GM12878 (cell line): ENCODE results near the gene ZNF385A. TPM values are rescaled to one million over a fixed set of nuclear protein-coding genes. Genes with fewer than 3 reads are reported as not detected.

Experiments used
- ATAC-seq: fragments of 200-7000 bp; cut with Tn5 transposase; 3 replicates; pipeline ENCODE4 v1.9.1; 2020; ENCODE audit warnings: mild to moderate bottlenecking, moderate library complexity
- BruUV-seq: library from RNA; stranded (reverse); fragments of 400-500 nt; replicated peaks from 2 replicates; lab custom pipeline; 2021; lab: Mats Ljungman, UMichigan
- CTCF ChIA-PET: fragments of 300-600 bp; sonication (Branson Sonifier 250); formaldehyde crosslinking; extraction: SDS; loops from one replicate; lab custom pipeline; 2021; ENCODE audit warnings: inconsistent platforms; lab: Yijun Ruan, JAX
- POLR2A ChIA-PET: fragments of 350-600 bp; formaldehyde crosslinking; extraction: SDS; loops from one replicate; lab custom pipeline; 2021; ENCODE audit warnings: inconsistent platforms; lab: Charles Lee
- RAD21 ChIA-PET: fragments of 300-600 bp; sonication (Branson Sonifier 250); formaldehyde crosslinking; loops from one replicate; lab custom pipeline; 2023; ENCODE audit warnings: antibody characterized with exemption; ENCODE audit not compliant: unreplicated experiment; lab: Charles Lee
- SMC1A ChIA-PET: fragments of 300-600 bp; sonication (Branson Sonifier 250); formaldehyde crosslinking; loops from one replicate; lab custom pipeline; 2023; ENCODE audit not compliant: unreplicated experiment, uncharacterized antibody; lab: Charles Lee
- DNase-seq: peaks from one replicate; pipeline ENCODE4 v3.0.0-alpha.2; 2011; ENCODE audit warnings: low read depth, low spot score
- FAIRE-seq: peaks from 3 replicates; lab custom pipeline; 2011; peaks lifted over from hg19 to GRCh38; lab: Jason Lieb, UNC
- H2AFZ ChIP-seq: 2 replicates; pipeline ENCODE4 v1.6.0; 2011; ENCODE audit warnings: low read depth, low read length, control low read depth; ENCODE audit not compliant: control insufficient read depth
- H3K27ac ChIP-seq: 2 replicates; pipeline ENCODE4 v1.5.1; 2011; ENCODE audit warnings: control low read depth; ENCODE audit not compliant: control insufficient read depth, insufficient read depth
- H3K27me3 ChIP-seq, 2 experiments: replicated peaks in 1 of 2; 2 replicates each; pipeline versions ENCODE4 v1.6.0 to v1.6.1; 2011; ENCODE audit warnings: low read length in 1 of 2; ENCODE audit not compliant: control insufficient read depth in 2 of 2, insufficient read depth in 2 of 2
- H3K36me3 ChIP-seq, 2 experiments: 2 replicates each; pipeline ENCODE4 v1.5.1; 2011; ENCODE audit warnings: low read length in 1 of 2; ENCODE audit not compliant: control insufficient read depth in 2 of 2, insufficient read depth in 2 of 2
- H3K4me1 ChIP-seq: 2 replicates; pipeline ENCODE4 v1.6.1; 2011; ENCODE audit warnings: mild to moderate bottlenecking, low read length, moderate library complexity, mixed read lengths; ENCODE audit not compliant: control insufficient read depth, insufficient read depth
- H3K4me2 ChIP-seq: 2 replicates; pipeline ENCODE4 v1.6.0; 2011; ENCODE audit warnings: control low read depth; ENCODE audit not compliant: control insufficient read depth, insufficient read depth
- H3K4me3 ChIP-seq: fragments of 200-600 bp; sonication (generic); 2 replicates; pipeline ENCODE4 v1.5.1; 2016
- H3K79me2 ChIP-seq: 2 replicates; pipeline ENCODE4 v1.6.0; 2011; ENCODE audit warnings: low read length; ENCODE audit not compliant: control insufficient read depth, insufficient read depth
- H3K9ac ChIP-seq: 2 replicates; pipeline ENCODE4 v1.8.0; 2011; ENCODE audit warnings: low read length, control low read depth, mixed read lengths; ENCODE audit not compliant: control insufficient read depth, insufficient read depth
- H3K9me3 ChIP-seq: replicated peaks from 3 replicates; pipeline ENCODE4 v1.5.1; 2011; ENCODE audit warnings: mild to moderate bottlenecking, low read length; ENCODE audit not compliant: control insufficient read depth, insufficient read depth
- H4K20me1 ChIP-seq: 2 replicates; pipeline ENCODE4 v1.6.0; 2011; ENCODE audit not compliant: control insufficient read depth, insufficient read depth
- ASH2L ChIP-seq: fragments of 300-600, 200-600 bp; sonication (generic); IDR thresholded peaks from 2 replicates; pipeline ENCODE4 v1.6.1; 2017; ENCODE audit warnings: low read depth, mild to moderate bottlenecking, borderline replicate concordance
- FOXK2 ChIP-seq: fragments of 450-650 bp; IDR thresholded peaks from 2 replicates; pipeline ENCODE4 v1.6.1; 2017; ENCODE audit warnings: mild to moderate bottlenecking, moderate library complexity
- KAT2A ChIP-seq: conservative IDR thresholded peaks from 2 replicates; pipeline ENCODE4 v1.6.1; 2011; ENCODE audit warnings: low read depth, low read length; ENCODE audit not compliant: control insufficient read depth
- MEF2B ChIP-seq: fragments of 450-650 bp; IDR thresholded peaks from 2 replicates; pipeline ENCODE4 v1.6.1; 2018; ENCODE audit warnings: mild to moderate bottlenecking, moderate library complexity; ENCODE audit not compliant: partially characterized antibody, poor library complexity, severe bottlenecking
- PML ChIP-seq: IDR thresholded peaks from 2 replicates; pipeline ENCODE4 v1.6.1; 2012; ENCODE audit warnings: low read length, inconsistent platforms
- YBX1 ChIP-seq: fragments of 450-650 bp; IDR thresholded peaks from 2 replicates; pipeline ENCODE4 v1.6.1; 2016; ENCODE audit warnings: antibody characterized with exemption
- ZBTB33 ChIP-seq: fragments of 450-650 bp; IDR thresholded peaks from 2 replicates; pipeline ENCODE4 v1.6.1; 2017; ENCODE audit warnings: mild to moderate bottlenecking
- WGBS: methylation state at CpG from one replicate; pipeline ENCODE4 v1.1.6; 2016; ENCODE audit warnings: low lambda C conversion rate; ENCODE audit not compliant: insufficient replicate concordance, insufficient coverage; ENCODE audit errors: missing lambda C conversion rate; 5-methylcytosine and 5-hydroxymethylcytosine counted together
- in situ Hi-C: fragments of 300-500 bp; cut with MboI; formaldehyde crosslinking; loops from 9 replicates; pipeline ENCODE4 v1.14.3; 2018; ENCODE audit warnings: mixed read lengths
- intact Hi-C: fragments of 100-400 bp; cut with micrococcal nuclease; formaldehyde crosslinking; loops from one replicate; pipeline ENCODE4 v1.14.2; 2022; ENCODE audit not compliant: unreplicated experiment
- polyA plus RNA-seq, 11 experiments: library from polyadenylated mRNA; depleted of rRNA in 4 of 11; unstranded in 6 of 11; stranded (reverse) in 5 of 11; fragments of >200 nt; fragmentation: Nextera tagmentation in 4 of 11; fragmentation: Illumina TruSeq in 1 of 11; extraction: Ambion mirVana in 4 of 11; extraction: Trizol in 1 of 11; gene quantifications; 1 replicate in 1 of 11; 2 replicates in 10 of 11; pipeline versions ENCODE4 v1.2.1 to v1.2.3, GENCODE V29; 2011 to 2016; ENCODE audit warnings: inconsistent platforms in 2 of 11, missing spikeins in 2 of 11, low read depth in 1 of 11
- total RNA-seq, 4 experiments: library from RNA; depleted of rRNA in 3 of 4; stranded (reverse); fragments of >200 nt in 3 of 4; fragmentation: Illumina TruSeq in 1 of 4; extraction: Trizol in 1 of 4; gene quantifications; 2 replicates each; pipeline versions ENCODE4 v1.2.1 to v1.2.3, GENCODE V29; 2013 to 2021

The ZNF385A gene
- total and polyA plus RNA-seq, 10 of the 15 experiments (the other 5 are each of a cell fraction or from before 2014, with no cell fraction given) = 0.26 to 26.1 (median 4.9) TPM

GRCh38 chr12:54423816-54424150, 39.2 kb upstream of the ZNF385A start:
- whole genome bisulfite sequencing = 1% methylated on average over 5 of the region's 5 CpGs
- in situ Hi-C loops = no loop called here
- no peaks in the 10 kb centered on the region for H3K36me3 ChIP-seq
- H3K4me1 ChIP-seq = no peaks in the 10 kb centered on the region
- no peaks in the 10 kb centered on the region for H3K79me2 ChIP-seq
- ChIA-PET SMC1A (interaction anchor here (0.7 to 1.8 kb wide), 3 partner anchors 8 to 24 kb away, joined by 3 to 8 read pairs (median 5); no protein-coding TSS in a partner anchor), CTCF (interaction anchor here (1.1 to 33.3 kb wide), 4 partner anchors 8 to 26 kb away, joined by 3 to 1071 read pairs (median 40); no protein-coding TSS in a partner anchor), RAD21 (interaction anchor here (1.8 kb wide), 1 partner anchor 15 kb away, joined by 9 read pairs; no protein-coding TSS in a partner anchor), POLR2A (interaction anchor here (0.6 to 1.5 kb wide), 2 partner anchors 10 to 22 kb away, joined by 3 to 4 read pairs; no protein-coding TSS in a partner anchor)
- no peak overlapping the region for H3K4me3 ChIP-seq
- ATAC-seq (no peak), FAIRE-seq (no peak), DNase-seq (no peak)
- no peaks in the 10 kb centered on the region for H4K20me1 ChIP-seq
- H3K9me3 ChIP-seq = no peaks in the 10 kb centered on the region
- no peak overlapping the region for H3K9ac ChIP-seq
- BruUV-seq = no TSS peak
- TF ChIP-seq ZBTB33 = no peak
- no peak for TF ChIP-seq PML
- TF ChIP-seq KAT2A = no peak
- no peak for TF ChIP-seq YBX1
- no peak for TF ChIP-seq FOXK2
- TF ChIP-seq ASH2L = no peak
- TF ChIP-seq MEF2B = no peak
- peaks cover 7 to 22% of the 10 kb centered on the region in 2 experiments for H3K27me3 ChIP-seq
- no peak overlapping the region for H2AFZ ChIP-seq
- H3K4me2 ChIP-seq = no peak overlapping the region
- no peak overlapping the region for H3K27ac ChIP-seq
- intact Hi-C loops = no loop called here
